NT2/D1 (cell line): ENCODE results near the gene SIRPG.
"Not testable (repeated sequence)": the region's sequence is repeated elsewhere in the genome, so short reads cannot be mapped to it uniquely, and the experiment has no call there.

ENCODE experiments used
- SUZ12 ChIP-seq: IDR thresholded peaks from 2 replicates; pipeline ENCODE4 v1.6.1; 2011; ENCODE audit not compliant: insufficient read length, insufficient read depth; ENCODE audit errors: extremely low read depth
- YY1 ChIP-seq: IDR thresholded peaks from 2 replicates; pipeline ENCODE4 v1.6.1; 2011; ENCODE audit not compliant: insufficient read length, insufficient read depth
- ZNF274 ChIP-seq: IDR thresholded peaks from 2 replicates; pipeline ENCODE4 v1.6.1; 2011; ENCODE audit warnings: mild to moderate bottlenecking, low read depth, low read length

- TF ChIP-seq YY1, ZNF274, SUZ12: not testable (repeated sequence)
Measured at GRCh38 chr20:1608678-1609347, 48.8 kb downstream of the SIRPG start.
